Epithelial cell of proximal tubule (primary cell): ENCODE measurements around the gene SLC26A4. TPM values are rescaled to one million over a fixed set of nuclear protein-coding genes. Genes with fewer than 3 reads are reported as not detected.

ENCODE experiments used
- DNase-seq: peaks from one replicate; pipeline ENCODE4 v3.0.0-alpha.2; 2011; ENCODE audit warnings: low read depth
- H3K4me3 ChIP-seq: 2 replicates; pipeline ENCODE4 v1.5.1; 2011; ENCODE audit warnings: low read depth, mild to moderate bottlenecking, low read length
- total RNA-seq: library from RNA; depleted of rRNA; stranded (reverse); fragments of >200 nt; gene quantifications from 2 replicates; pipeline ENCODE4 v1.2.3, GENCODE V29; 2015
- TF ChIP-seq, protein P1 (sequence below): conservative IDR thresholded peaks from 2 replicates; pipeline ENCODE4 v1.5.1; 2012; ENCODE audit warnings: low read depth, mild to moderate bottlenecking, low read length

SLC26A4 gene
- total RNA-seq, 1 donor from 2014 or later = 0.35 TPM

GRCh38 chr7:107742678-107743566, 82.3 kb downstream of the SLC26A4 start:
- TF ChIP-seq, protein P1, sequence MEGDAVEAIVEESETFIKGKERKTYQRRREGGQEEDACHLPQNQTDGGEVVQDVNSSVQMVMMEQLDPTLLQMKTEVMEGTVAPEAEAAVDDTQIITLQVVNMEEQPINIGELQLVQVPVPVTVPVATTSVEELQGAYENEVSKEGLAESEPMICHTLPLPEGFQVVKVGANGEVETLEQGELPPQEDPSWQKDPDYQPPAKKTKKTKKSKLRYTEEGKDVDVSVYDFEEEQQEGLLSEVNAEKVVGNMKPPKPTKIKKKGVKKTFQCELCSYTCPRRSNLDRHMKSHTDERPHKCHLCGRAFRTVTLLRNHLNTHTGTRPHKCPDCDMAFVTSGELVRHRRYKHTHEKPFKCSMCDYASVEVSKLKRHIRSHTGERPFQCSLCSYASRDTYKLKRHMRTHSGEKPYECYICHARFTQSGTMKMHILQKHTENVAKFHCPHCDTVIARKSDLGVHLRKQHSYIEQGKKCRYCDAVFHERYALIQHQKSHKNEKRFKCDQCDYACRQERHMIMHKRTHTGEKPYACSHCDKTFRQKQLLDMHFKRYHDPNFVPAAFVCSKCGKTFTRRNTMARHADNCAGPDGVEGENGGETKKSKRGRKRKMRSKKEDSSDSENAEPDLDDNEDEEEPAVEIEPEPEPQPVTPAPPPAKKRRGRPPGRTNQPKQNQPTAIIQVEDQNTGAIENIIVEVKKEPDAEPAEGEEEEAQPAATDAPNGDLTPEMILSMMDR = no peak
- DNase-seq = peak; percentile 48
- H3K4me3 ChIP-seq = peak overlapping the region; percentile 91

DNA sequence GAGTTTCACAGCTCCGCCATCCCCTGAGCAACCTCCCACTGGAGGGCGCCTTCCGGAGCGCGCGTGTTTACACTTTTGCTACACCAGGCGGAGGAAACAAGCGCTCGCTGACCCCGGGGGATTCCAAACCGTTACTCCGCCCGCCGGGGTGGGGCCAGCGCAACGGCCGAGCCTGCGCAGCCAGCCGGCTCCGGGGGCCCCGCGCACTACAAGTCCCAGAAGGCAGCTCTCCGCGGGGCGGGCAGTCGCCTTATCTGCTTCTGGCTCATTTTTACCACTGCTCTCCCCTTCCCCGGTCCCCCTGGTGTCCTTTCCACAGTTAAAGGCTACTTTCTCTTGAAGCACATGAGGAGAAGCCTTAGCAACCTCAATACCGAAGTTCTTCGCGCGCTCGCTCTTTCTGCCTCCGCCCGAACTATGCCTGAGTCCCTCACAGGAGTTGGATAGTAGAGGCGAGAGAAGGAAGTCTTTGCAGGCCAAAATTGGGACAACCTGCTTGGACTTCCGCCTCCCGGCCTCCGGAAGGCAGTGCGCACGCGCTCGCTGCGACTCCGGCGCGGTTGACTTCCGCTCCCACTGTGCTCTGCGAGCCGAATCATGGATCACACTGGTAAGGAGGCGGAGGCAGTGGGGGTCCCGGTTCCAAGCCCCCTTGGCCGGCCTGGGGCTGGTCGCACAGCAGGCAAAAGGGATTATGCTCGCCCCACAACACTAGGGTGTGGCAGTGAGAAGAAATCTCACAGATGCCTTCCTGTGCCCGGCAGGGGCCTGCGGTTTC, 83.1 kb downstream of the SLC26A4 start, which contains the start of gene CBLL1:
Gene CBLL1, plus strand, starts transcription at position 576 of the 778 bp plus-strand sequence. Its CDS starts 22 bp downstream, at position 598.
- TF ChIP-seq, protein P1 = peak; percentile 79
- peak within 1 kb of the TSS; percentile 91 for H3K4me3 ChIP-seq
- DNase-seq = peak; percentile 70

DNA sequence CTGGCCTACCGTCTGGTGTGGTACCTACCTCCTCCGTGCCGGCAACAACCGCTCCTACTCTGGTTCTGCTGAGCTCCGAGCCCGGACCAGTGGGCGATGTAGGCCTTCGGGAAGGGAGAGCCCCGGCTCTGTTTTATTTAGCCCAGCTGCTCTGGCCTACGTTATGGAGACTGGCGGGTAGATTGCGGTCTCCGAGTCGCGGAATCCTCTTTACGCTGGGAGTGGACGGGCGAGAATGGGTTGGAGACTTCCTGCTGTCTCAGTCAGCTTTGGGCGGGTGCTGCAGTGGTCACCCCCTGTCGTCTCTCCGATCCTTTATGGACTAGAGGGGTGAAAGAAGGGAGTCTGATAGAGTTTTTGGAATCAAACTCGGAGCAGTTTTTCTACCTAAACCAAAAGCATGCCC, 83.7 kb downstream of the SLC26A4 start:
- DNase-seq = no peak

GRCh38 chr7:107746006-107746405, 85.4 kb downstream of the SLC26A4 start:
- DNase-seq = no peak
- TF ChIP-seq, protein P1 = no peak
- H3K4me3 ChIP-seq = no peak overlapping the region

More for the DNA sequence above, 83.7 kb downstream of the SLC26A4 start:
- H3K4me3 ChIP-seq = peak overlapping the region; percentile 91
- TF ChIP-seq, protein P1 = no peak

DNA sequence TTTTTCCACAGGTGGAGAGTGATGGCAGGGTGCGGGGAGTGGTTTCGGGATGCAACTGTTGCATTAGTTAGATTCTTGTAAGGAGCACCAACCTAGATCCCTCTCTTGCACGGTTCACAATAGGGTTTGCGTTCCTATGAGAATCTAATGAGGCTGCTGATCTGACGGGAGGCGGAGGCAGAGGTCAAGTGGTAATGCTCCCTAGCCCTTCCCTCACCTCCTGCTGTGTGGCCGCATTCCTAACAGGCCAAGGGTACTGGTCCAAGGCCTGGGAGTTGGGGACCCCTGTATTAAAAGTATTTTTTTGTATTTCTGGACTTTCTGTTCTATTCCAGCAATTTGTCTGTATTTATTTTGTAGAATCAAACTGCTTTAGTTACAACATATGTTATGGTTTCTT, 90.5 kb downstream of the SLC26A4 start:
- DNase-seq = no peak
- TF ChIP-seq, protein P1 = no peak
- H3K4me3 ChIP-seq = no peak overlapping the region

GRCh38 chr7:107754642-107755041, 94.0 kb downstream of the SLC26A4 start:
- TF ChIP-seq, protein P1 = peak; percentile 42
- no peak overlapping the region for H3K4me3 ChIP-seq
- DNase-seq = no peak
